HG02884 (cell line): ENCODE data around the gene PTPRM.

Source experiments
- ATAC-seq: cut with Tn5 transposase; IDR thresholded peaks from one replicate; pipeline ENCODE4 v1.9.1; 2021; ENCODE audit warnings: mild to moderate bottlenecking, moderate library complexity; ENCODE audit not compliant: unreplicated experiment

PTPRM gene

GRCh38 chr18:7624697-7625096 lies 57.6 kb downstream of the PTPRM start:
- ATAC-seq: no peak

GRCh38 chr18:7626175-7626921 lies 59.2 kb downstream of the PTPRM start:
- no peak for ATAC-seq

GRCh38 chr18:7626922-7627440 lies 59.9 kb downstream of the PTPRM start:
- ATAC-seq: no peak

GRCh38 chr18:7629416-7629815 lies 62.3 kb downstream of the PTPRM start:
- ATAC-seq: no peak

- no peak for ATAC-seq
Measured at GRCh38 chr18:7630731-7631442, 63.8 kb downstream of the PTPRM start.

GRCh38 chr18:7632152-7633098 lies 65.3 kb downstream of the PTPRM start:
- ATAC-seq: no peak

GRCh38 chr18:7633171-7633570 lies 66.1 kb downstream of the PTPRM start:
- no peak for ATAC-seq

- ATAC-seq: no peak
Measured at GRCh38 chr18:7635948-7636347, 68.8 kb downstream of the PTPRM start.

- ATAC-seq: no peak
Measured at GRCh38 chr18:7637269-7637668, 70.2 kb downstream of the PTPRM start.

GRCh38 chr18:7638321-7638720 lies 71.2 kb downstream of the PTPRM start:
- ATAC-seq: no peak

- no peak for ATAC-seq
Measured at GRCh38 chr18:7641813-7642212, 74.7 kb downstream of the PTPRM start.

- ATAC-seq: no peak
Measured at GRCh38 chr18:7642331-7642890, 75.3 kb downstream of the PTPRM start.

- ATAC-seq: no peak
Measured at GRCh38 chr18:7645756-7646155, 78.6 kb downstream of the PTPRM start.

- no peak for ATAC-seq
Measured at GRCh38 chr18:7646174-7646886, 79.2 kb downstream of the PTPRM start.

- no peak for ATAC-seq
Measured at GRCh38 chr18:7647500-7647899, 80.4 kb downstream of the PTPRM start.

GRCh38 chr18:7657050-7657449 lies 89.9 kb downstream of the PTPRM start:
- no peak for ATAC-seq

GRCh38 chr18:7657937-7658336 lies 90.8 kb downstream of the PTPRM start:
- ATAC-seq: no peak

GRCh38 chr18:7658701-7659100 lies 91.6 kb downstream of the PTPRM start:
- ATAC-seq: no peak

GRCh38 chr18:7661207-7661606 lies 94.1 kb downstream of the PTPRM start:
- no peak for ATAC-seq

- ATAC-seq: no peak
Measured at GRCh38 chr18:7662866-7663265, 95.8 kb downstream of the PTPRM start.
